Caco-2 (cell line): Measurements from ENCODE around the gene LHX3. TPM values are rescaled to one million over a fixed set of nuclear protein-coding genes. Genes with fewer than 3 reads are reported as not detected.

Experiments used
- BruUV-seq: library from RNA; stranded (reverse); fragments of 400-500 nt; replicated peaks from 2 replicates; lab custom pipeline; 2021; lab: Mats Ljungman, UMichigan
- CTCF ChIA-PET: fragments of 300-600 bp; sonication (Branson Sonifier 250); formaldehyde crosslinking; loops from one replicate; lab custom pipeline; 2022; ENCODE audit warnings: antibody characterized with exemption; lab: Charles Lee
- POLR2A ChIA-PET: fragments of 300-600 bp; sonication (Branson Sonifier 250); formaldehyde crosslinking; loops from one replicate; lab custom pipeline; 2022; ENCODE audit warnings: antibody characterized with exemption; lab: Charles Lee
- DNase-seq, 2 experiments: peaks; one replicate each; pipeline versions ENCODE4 v3.0.0 to v3.0.0-alpha.2; 2020 to 2022
- H3K27me3 ChIP-seq: replicated peaks from 2 replicates; pipeline ENCODE4 v1.6.0; 2011; ENCODE audit warnings: low read length; ENCODE audit not compliant: control insufficient read depth, insufficient read depth
- H3K36me3 ChIP-seq: 2 replicates; pipeline ENCODE4 v1.5.1; 2011; ENCODE audit warnings: low read length; ENCODE audit not compliant: control insufficient read depth, insufficient read depth
- H3K4me1 ChIP-seq: fragments of 250-450 bp; sonication (Bioruptor Pico); 2 replicates; pipeline ENCODE4 v1.5.1; 2020; ENCODE audit warnings: mild to moderate bottlenecking
- H3K4me3 ChIP-seq: 2 replicates; pipeline ENCODE4 v1.5.1; 2011; ENCODE audit warnings: low read depth, mild to moderate bottlenecking, control low read depth, low read length
- H3K9me3 ChIP-seq: fragments of 250-450 bp; sonication (Bioruptor Pico); 2 replicates; pipeline ENCODE4 v1.5.1; 2020; ENCODE audit warnings: mild to moderate bottlenecking, moderate library complexity
- H3K27ac Mint-ChIP-seq: one replicate; pipeline ENCODE4 v1.8.0; 2022; ENCODE audit warnings: mixed read lengths; ENCODE audit not compliant: unreplicated experiment
- H3K27me3 Mint-ChIP-seq: one replicate; pipeline ENCODE4 v1.8.0; 2022; ENCODE audit warnings: mixed read lengths; ENCODE audit not compliant: insufficient read depth, unreplicated experiment
- H3K36me3 Mint-ChIP-seq: one replicate; pipeline ENCODE4 v1.8.0; 2022; ENCODE audit warnings: mild to moderate bottlenecking, mixed read lengths; ENCODE audit not compliant: insufficient read depth, unreplicated experiment
- H3K4me1 Mint-ChIP-seq: one replicate; pipeline ENCODE4 v1.8.0; 2022; ENCODE audit warnings: low read depth, mixed read lengths; ENCODE audit not compliant: unreplicated experiment
- H3K4me3 Mint-ChIP-seq: one replicate; pipeline ENCODE4 v1.8.0; 2022; ENCODE audit warnings: mild to moderate bottlenecking, moderate library complexity, mixed read lengths; ENCODE audit not compliant: unreplicated experiment
- H3K9me3 Mint-ChIP-seq: one replicate; pipeline ENCODE4 v1.8.0; 2022; ENCODE audit warnings: mixed read lengths; ENCODE audit not compliant: unreplicated experiment
- CTCF ChIP-seq, 2 experiments: fragments of 200-600 bp in 1 of 2; IDR thresholded peaks; 1 replicate in 1 of 2; 2 replicates in 1 of 2; pipeline versions ENCODE4 v1.5.1 to v1.8.0; 2011 to 2022; ENCODE audit warnings: antibody characterized with exemption in 1 of 2, control low read depth in 1 of 2, inconsistent platforms in 1 of 2, low read depth in 1 of 2, low read length in 1 of 2, mild to moderate bottlenecking in 1 of 2, moderate library complexity in 1 of 2; ENCODE audit not compliant: insufficient read depth in 1 of 2, severe bottlenecking in 1 of 2, unreplicated experiment in 1 of 2
- intact Hi-C: fragments of 100-400 bp; cut with micrococcal nuclease; formaldehyde crosslinking; loops from one replicate; pipeline ENCODE4 v1.10.0; 2022; ENCODE audit not compliant: unreplicated experiment
- total RNA-seq: library from RNA; stranded (reverse); gene quantifications from 2 replicates; pipeline ENCODE4 v1.2.3, GENCODE V29; 2022

The LHX3 gene
- total RNA-seq, 1 experiment from 2014 or later: 1.2 TPM

- POLR2A ChIA-PET: no interaction called here
- H3K4me3 ChIP-seq: no peak overlapping the region
- TF ChIP-seq CTCF (IDR thresholded peaks at IDR 0.05; ENCODE audit: insufficient read depth in 1 of 2, low read depth in 1 of 2, low read length in 1 of 2, severe bottlenecking in 1 of 2, unreplicated experiment in 1 of 2): no peak
These were observed 31.0 kb upstream of the LHX3 start for GRCh38 chr9:136235709-136236455.

GRCh38 chr9:136235171-136235570, 30.2 kb upstream of the LHX3 start:
- peaks cover 40% of the 10 kb centered on the region for H3K36me3 Mint-ChIP-seq
- POLR2A ChIA-PET: no interaction called here
- intact Hi-C loops: no loop called here
- BruUV-seq: no TSS peak
- Histone ChIP-seq H3K4me3 (no peak overlapping the region), H3K36me3 (peaks cover 1% of the 10 kb centered on the region), H3K9me3 (no peaks in the 10 kb centered on the region), H3K4me1 (no peaks in the 10 kb centered on the region), H3K27me3 (no peaks in the 10 kb centered on the region)
- H3K9me3 Mint-ChIP-seq: no peaks in the 10 kb centered on the region
- DNase-seq: no peak
- peak overlapping the region; percentile 56 for H3K27ac Mint-ChIP-seq
- no peaks in the 10 kb centered on the region for H3K27me3 Mint-ChIP-seq
- H3K4me1 Mint-ChIP-seq: no peaks in the 10 kb centered on the region
- no peak for TF ChIP-seq CTCF (IDR thresholded peaks at IDR 0.05; ENCODE audit: insufficient read depth in 1 of 2, low read depth in 1 of 2, low read length in 1 of 2, severe bottlenecking in 1 of 2, unreplicated experiment in 1 of 2)
- H3K4me3 Mint-ChIP-seq: no peak overlapping the region
- CTCF ChIA-PET: no interaction called here

More at GRCh38 chr9:136235709-136236455, 31.0 kb upstream of the LHX3 start:
- no TSS peak for BruUV-seq
- H3K27ac Mint-ChIP-seq: no peak overlapping the region
- H3K4me3 Mint-ChIP-seq: no peak overlapping the region
- no peak for DNase-seq
- intact Hi-C loops: no loop called here
- Histone ChIP-seq H3K9me3 (no peaks in the 10 kb centered on the region), H3K27me3 (no peaks in the 10 kb centered on the region), H3K4me1 (no peaks in the 10 kb centered on the region), H3K36me3 (peaks cover 1% of the 10 kb centered on the region)
- H3K27me3 Mint-ChIP-seq: no peaks in the 10 kb centered on the region
- CTCF ChIA-PET: no interaction called here
- no peaks in the 10 kb centered on the region for H3K4me1 Mint-ChIP-seq
- no peaks in the 10 kb centered on the region for H3K9me3 Mint-ChIP-seq
- H3K36me3 Mint-ChIP-seq: peaks cover 36% of the 10 kb centered on the region

- BruUV-seq: no TSS peak
- POLR2A ChIA-PET: no interaction called here
- CTCF ChIA-PET: no interaction called here
These were observed 29.7 kb upstream of the LHX3 start for GRCh38 chr9:136234597-136234996.

More at GRCh38 chr9:136234597-136234996, 29.7 kb upstream of the LHX3 start:
- TF ChIP-seq CTCF (IDR thresholded peaks at IDR 0.05; ENCODE audit: insufficient read depth in 1 of 2, low read depth in 1 of 2, low read length in 1 of 2, severe bottlenecking in 1 of 2, unreplicated experiment in 1 of 2): no peak
- H3K4me3 ChIP-seq: no peak overlapping the region
- H3K36me3 ChIP-seq: peaks cover 1% of the 10 kb centered on the region
- no peaks in the 10 kb centered on the region for H3K4me1 Mint-ChIP-seq
- no peaks in the 10 kb centered on the region for H3K9me3 ChIP-seq
- no peaks in the 10 kb centered on the region for H3K9me3 Mint-ChIP-seq
- H3K27ac Mint-ChIP-seq: peak overlapping the region; percentile 56
- no peaks in the 10 kb centered on the region for H3K27me3 ChIP-seq
- intact Hi-C loops: no loop called here
- no peaks in the 10 kb centered on the region for H3K27me3 Mint-ChIP-seq
- peaks cover 40% of the 10 kb centered on the region for H3K36me3 Mint-ChIP-seq
- no peak overlapping the region for H3K4me3 Mint-ChIP-seq
- H3K4me1 ChIP-seq: no peaks in the 10 kb centered on the region
- DNase-seq: no peak
